ENCODE measurements around the gene MTHFR. TPM values are rescaled to one million over a fixed set of nuclear protein-coding genes. Genes with fewer than 3 reads are reported as not detected.
A peak's percentile ranks its signal among the peaks of the same experiment; 100 is the strongest.

Gene MTHFR
- total RNA-seq, 3 donors from 2014 or later = 36.6 to 43.2 (median 42.5) TPM

- DNase-seq (no peak), ATAC-seq (peak; percentile 52)
- Histone ChIP-seq H3K4me1 (ENCODE audit: low read depth) (peaks cover 33% of the 10 kb centered on the region), H3K9me3 (no peaks in the 10 kb centered on the region), H3K4me3 (no peak overlapping the region), H3K36me3 (ENCODE audit: low read depth) (no peaks in the 10 kb centered on the region)
- no peak for TF ChIP-seq CTCF (IDR thresholded peaks at IDR 0.05)
- intact Hi-C loops (cut with DNase I, micrococcal nuclease) = no loop called here
These were observed 17.2 kb downstream of the MTHFR start for GRCh38 chr1:11788549-11789053.

- intact Hi-C loops (cut with DNase I, micrococcal nuclease) = no loop called here
- no peaks in the 10 kb centered on the region for H3K9me3 ChIP-seq
- ATAC-seq (no peak), DNase-seq (no peak)
- no peaks in the 10 kb centered on the region for H3K36me3 ChIP-seq (ENCODE audit: low read depth)
- no peak overlapping the region for H3K4me3 ChIP-seq
- H3K4me1 ChIP-seq (ENCODE audit: low read depth) = peaks cover 33% of the 10 kb centered on the region
- no peak for TF ChIP-seq CTCF (IDR thresholded peaks at IDR 0.05)
These were observed 17.8 kb downstream of the MTHFR start for GRCh38 chr1:11787804-11788436.

- DNase-seq = peak in 2 of 3 donors; percentile 66 to 68
- H3K4me1 ChIP-seq (ENCODE audit: low read depth) = peaks cover 33% of the 10 kb centered on the region
- H3K4me3 ChIP-seq = no peak overlapping the region
- no peaks in the 10 kb centered on the region for H3K9me3 ChIP-seq
- ATAC-seq = peak; percentile 52
- intact Hi-C loops (cut with DNase I, micrococcal nuclease) = no loop called here
- no peak for TF ChIP-seq CTCF (IDR thresholded peaks at IDR 0.05)
- H3K36me3 ChIP-seq (ENCODE audit: low read depth) = no peaks in the 10 kb centered on the region
These were observed 18.4 kb downstream of the MTHFR start for GRCh38 chr1:11787251-11787803.

- no peak for TF ChIP-seq CTCF (IDR thresholded peaks at IDR 0.05)
- no peaks in the 10 kb centered on the region for H3K9me3 ChIP-seq
- intact Hi-C loops (cut with DNase I, micrococcal nuclease) = no loop called here
- H3K36me3 ChIP-seq (ENCODE audit: low read depth) = no peaks in the 10 kb centered on the region
- H3K4me1 ChIP-seq (ENCODE audit: low read depth) = peaks cover 28% of the 10 kb centered on the region
- ATAC-seq (no peak), DNase-seq (peak in 1 of 3 donors; percentile 16)
- H3K4me3 ChIP-seq = no peak overlapping the region
These were observed 19.6 kb downstream of the MTHFR start for GRCh38 chr1:11786168-11786567.

- ATAC-seq = peak; percentile 70
- Histone ChIP-seq H3K9me3 (no peaks in the 10 kb centered on the region), H3K36me3 (ENCODE audit: low read depth) (no peaks in the 10 kb centered on the region), H3K4me1 (ENCODE audit: low read depth) (peaks cover 25% of the 10 kb centered on the region), H3K4me3 (no peak overlapping the region)
- intact Hi-C loops (cut with DNase I, micrococcal nuclease) = no loop called here
- peak; percentile 72 to 79 (median 79) for DNase-seq
- TF ChIP-seq CTCF (IDR thresholded peaks at IDR 0.05) = peak; percentile 68
These were observed 20.6 kb downstream of the MTHFR start for GRCh38 chr1:11784993-11785769.
